ENCODE results near the gene OPTC.

Gene OPTC

GRCh38 chr1:203480525-203481084 is 13.3 kb upstream of the OPTC start (continued):
- TF ChIP-seq ZNF473 (tag by site-specific recombination; IDR thresholded peaks at IDR 0.05): no peak
- peak; percentile 55; the same call in 1 of the 2 replicates for TF ChIP-seq ZNF776 (tag by site-specific recombination; IDR thresholded peaks at IDR 0.05; ENCODE audit: borderline replicate concordance)
- TF ChIP-seq ZNF391 (tag by site-specific recombination; IDR thresholded peaks at IDR 0.05; ENCODE audit: borderline replicate concordance, low read depth): no peak
- no peak for TF ChIP-seq ZSCAN16 (tag by site-specific recombination; IDR thresholded peaks at IDR 0.05)
- TF ChIP-seq SP3 (tag by site-specific recombination; IDR thresholded peaks at IDR 0.05): no peak
- TF ChIP-seq ZBTB48 (tag by site-specific recombination; IDR thresholded peaks at IDR 0.05): 0 out of 2 replicates have a peak, but pooled peaks have one; percentile 37
- no peak for TF ChIP-seq GFI1B (tag by site-specific recombination; IDR thresholded peaks at IDR 0.05)
- no peak for TF ChIP-seq ZNF791 (tag by site-specific recombination; IDR thresholded peaks at IDR 0.05)
- peak; percentile 83 for TF ChIP-seq ZIC2 (tag by site-specific recombination; IDR thresholded peaks at IDR 0.05)
- no peak for TF ChIP-seq ZEB2 (tag by site-specific recombination; IDR thresholded peaks at IDR 0.05)
- peak; percentile 47; the same call in 1 of the 2 replicates for TF ChIP-seq SP7 (tag by site-specific recombination; IDR thresholded peaks at IDR 0.05)
- no peak for TF ChIP-seq ZNF132 (tag by site-specific recombination; IDR thresholded peaks at IDR 0.05; ENCODE audit: borderline replicate concordance)
- TF ChIP-seq ZNF645 (tag by site-specific recombination; IDR thresholded peaks at IDR 0.05): no peak
- no peak for TF ChIP-seq ELK4 (IDR thresholded peaks at IDR 0.05; ENCODE audit: borderline replicate concordance, low read depth, low read length)
- no peak for TF ChIP-seq ZNF510 (tag by site-specific recombination; IDR thresholded peaks at IDR 0.05; ENCODE audit: insufficient replicate concordance)
- no peak for TF ChIP-seq ZFP3 (tag by site-specific recombination; IDR thresholded peaks at IDR 0.05; ENCODE audit: low read depth)
- no peak for TF ChIP-seq TCF7L2 (IDR thresholded peaks at IDR 0.05; ENCODE audit: borderline replicate concordance, low read depth, low read length)
- TF ChIP-seq ZNF155 (tag by site-specific recombination; IDR thresholded peaks at IDR 0.05): no peak
- no peak for TF ChIP-seq ZNF138 (tag by site-specific recombination; IDR thresholded peaks at IDR 0.05; ENCODE audit: borderline replicate concordance)
- no peak for TF ChIP-seq ZNF501 (tag by site-specific recombination; IDR thresholded peaks at IDR 0.05)
- TF ChIP-seq BCL11B (tag by site-specific recombination; IDR thresholded peaks at IDR 0.05; ENCODE audit: low read depth): no peak
- TF ChIP-seq ZNF248 (tag by site-specific recombination; IDR thresholded peaks at IDR 0.05): no peak
- no peak for TF ChIP-seq ZNF292 (tag by site-specific recombination; IDR thresholded peaks at IDR 0.05; ENCODE audit: borderline replicate concordance, low read depth)
- no peak for TF ChIP-seq ZNF223 (tag by site-specific recombination; IDR thresholded peaks at IDR 0.05)
- TF ChIP-seq KLF8 (tag by site-specific recombination; IDR thresholded peaks at IDR 0.05): no peak
- TF ChIP-seq PATZ1 (tag by site-specific recombination; IDR thresholded peaks at IDR 0.05): no peak
- no peak for TF ChIP-seq KLF10 (tag by site-specific recombination; IDR thresholded peaks at IDR 0.05)
- TF ChIP-seq ZNF76 (tag by site-specific recombination; IDR thresholded peaks at IDR 0.05; ENCODE audit: borderline replicate concordance, low read depth): no peak
- no peak for TF ChIP-seq ZNF239 (tag by site-specific recombination; IDR thresholded peaks at IDR 0.05)
- TF ChIP-seq ZNF175 (tag by site-specific recombination; IDR thresholded peaks at IDR 0.05): no peak
- TF ChIP-seq ZNF623 (tag by site-specific recombination; IDR thresholded peaks at IDR 0.05): no peak
- no peak for TF ChIP-seq ZNF555 (tag by site-specific recombination; conservative IDR thresholded peaks at IDR 0.05)
- TF ChIP-seq SETDB1 (IDR thresholded peaks at IDR 0.05; ENCODE audit: insufficient read length, low read length): no peak
- no peak for TF ChIP-seq KLF16 (tag by site-specific recombination; IDR thresholded peaks at IDR 0.05)
- TF ChIP-seq ZBTB17 (tag by site-specific recombination; IDR thresholded peaks at IDR 0.05): peak; percentile 54
- peak; percentile 9 for TF ChIP-seq ZBTB26 (tag by site-specific recombination; optimal IDR thresholded peaks at IDR 0.05)
- no peak for TF ChIP-seq ZNF274 (IDR thresholded peaks at IDR 0.05; ENCODE audit: low read length)
- no peak for TF ChIP-seq ZNF274 (tag by site-specific recombination; IDR thresholded peaks at IDR 0.05; ENCODE audit: borderline replicate concordance)
- peak; percentile 78 for TF ChIP-seq ZNF112 (tag by site-specific recombination; IDR thresholded peaks at IDR 0.05)
